RWPE1 (cell line): ENCODE results near the gene QRFPR.
A peak's percentile ranks its signal among the peaks of the same experiment; 100 is the strongest.

ENCODE experiments used
- CTCF ChIA-PET: fragments of 350-600 bp; sonication (Branson Sonifier 250); formaldehyde crosslinking; extraction: SDS; loops from one replicate; lab custom pipeline; 2021; lab: Yijun Ruan, JAX
- POLR2A ChIA-PET: fragments of 400-600 bp; formaldehyde crosslinking; extraction: SDS; loops from one replicate; lab custom pipeline; 2020; ENCODE audit warnings: antibody characterized with exemption; ENCODE audit not compliant: low non-redundant PET; lab: Yijun Ruan, JAX
- DNase-seq: peaks from one replicate; pipeline ENCODE4 v3.0.0; 2012; ENCODE audit warnings: low spot score
- H3K27ac ChIP-seq: fragments of 450-650 bp; 2 replicates; pipeline ENCODE4 v1.5.1; 2017
- TF ChIP-seq, protein P1 (sequence below): fragments of 450-650 bp; conservative IDR thresholded peaks from 2 replicates; pipeline ENCODE4 v1.5.1; 2017; ENCODE audit warnings: low read depth, mild to moderate bottlenecking

Gene QRFPR

DNA sequence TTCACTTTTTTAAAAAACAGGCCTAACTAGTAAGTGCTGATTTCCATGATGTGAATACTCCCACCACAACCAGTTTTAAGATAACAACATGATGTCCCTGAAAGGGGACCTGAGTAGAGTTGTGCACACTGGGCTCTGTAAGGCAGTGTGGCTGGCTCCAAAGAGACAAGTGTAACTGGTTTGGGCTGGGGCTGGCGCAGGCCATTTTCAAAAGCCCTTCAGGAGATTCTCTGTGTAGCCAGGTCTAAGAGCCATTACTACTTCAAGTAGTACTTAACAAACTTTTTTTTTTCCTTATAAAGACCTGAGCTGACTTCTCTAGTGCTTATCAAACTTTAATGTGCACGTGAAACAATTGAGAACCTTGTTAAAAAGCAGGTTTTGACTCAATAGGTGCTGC lies 4.3 kb downstream of the QRFPR start:
- TF ChIP-seq, protein P1, sequence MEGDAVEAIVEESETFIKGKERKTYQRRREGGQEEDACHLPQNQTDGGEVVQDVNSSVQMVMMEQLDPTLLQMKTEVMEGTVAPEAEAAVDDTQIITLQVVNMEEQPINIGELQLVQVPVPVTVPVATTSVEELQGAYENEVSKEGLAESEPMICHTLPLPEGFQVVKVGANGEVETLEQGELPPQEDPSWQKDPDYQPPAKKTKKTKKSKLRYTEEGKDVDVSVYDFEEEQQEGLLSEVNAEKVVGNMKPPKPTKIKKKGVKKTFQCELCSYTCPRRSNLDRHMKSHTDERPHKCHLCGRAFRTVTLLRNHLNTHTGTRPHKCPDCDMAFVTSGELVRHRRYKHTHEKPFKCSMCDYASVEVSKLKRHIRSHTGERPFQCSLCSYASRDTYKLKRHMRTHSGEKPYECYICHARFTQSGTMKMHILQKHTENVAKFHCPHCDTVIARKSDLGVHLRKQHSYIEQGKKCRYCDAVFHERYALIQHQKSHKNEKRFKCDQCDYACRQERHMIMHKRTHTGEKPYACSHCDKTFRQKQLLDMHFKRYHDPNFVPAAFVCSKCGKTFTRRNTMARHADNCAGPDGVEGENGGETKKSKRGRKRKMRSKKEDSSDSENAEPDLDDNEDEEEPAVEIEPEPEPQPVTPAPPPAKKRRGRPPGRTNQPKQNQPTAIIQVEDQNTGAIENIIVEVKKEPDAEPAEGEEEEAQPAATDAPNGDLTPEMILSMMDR: no peak
- ChIA-PET CTCF (no interaction called here), POLR2A (no interaction called here)

GRCh38 chr4:121376097-121376496 lies 4.7 kb downstream of the QRFPR start:
- CTCF ChIA-PET: interaction anchor here (0.6 kb wide), 1 partner anchor 1332 kb away, joined by 3 read pairs; no protein-coding TSS in a partner anchor
- TF ChIP-seq, protein P1: no peak
- DNase-seq: no peak
- POLR2A ChIA-PET: no interaction called here
- H3K27ac ChIP-seq: no peak overlapping the region

More for the DNA sequence above, 4.3 kb downstream of the QRFPR start:
- no peak for DNase-seq
- no peak overlapping the region for H3K27ac ChIP-seq

DNA sequence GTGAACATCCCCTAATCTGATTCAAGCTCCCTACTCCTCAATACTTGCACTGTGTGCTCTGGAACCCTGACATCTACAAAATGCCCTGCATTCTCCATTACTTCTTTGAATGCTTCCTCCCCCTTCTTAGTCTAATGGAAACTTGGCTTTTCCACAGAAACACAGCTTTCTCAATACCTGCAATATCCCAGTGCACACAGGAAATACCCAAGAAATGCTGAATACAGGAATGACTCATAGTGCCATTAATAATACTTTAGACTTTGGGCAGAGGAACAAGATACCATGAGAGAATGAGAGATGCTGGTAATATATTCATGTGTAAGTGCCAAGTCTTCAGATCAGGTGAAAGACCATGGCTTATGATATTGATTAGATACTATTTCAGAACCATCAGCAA lies 5.6 kb downstream of the QRFPR start:
- ChIA-PET POLR2A (no interaction called here), CTCF (no interaction called here)
- TF ChIP-seq, protein P1: no peak
- peak overlapping the region; percentile 64; the same call in 1 of the 2 replicates for H3K27ac ChIP-seq
- peak; percentile 54 for DNase-seq

DNA sequence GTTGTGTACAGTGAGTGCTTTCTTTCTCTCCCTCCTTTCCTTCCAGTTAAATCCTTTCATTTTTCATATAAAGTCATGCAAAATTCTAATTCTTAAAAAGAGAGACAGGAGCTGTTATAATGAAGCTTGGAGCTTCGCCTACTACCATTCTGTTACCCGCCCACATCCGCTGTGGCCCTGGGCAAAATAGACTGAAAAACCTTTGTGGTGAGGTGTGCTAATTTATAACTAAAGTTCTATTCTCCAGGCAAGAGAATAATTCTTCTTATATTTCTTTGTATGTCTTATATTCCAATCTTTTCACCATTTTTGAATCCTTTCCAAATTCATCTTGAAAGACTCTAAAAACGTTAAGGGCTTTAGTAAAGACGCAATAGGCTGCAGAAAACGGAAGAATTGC lies 7.0 kb downstream of the QRFPR start:
- DNase-seq: no peak
- ChIA-PET CTCF (interaction anchor here (0.6 kb wide), 1 partner anchor 336 kb away, joined by 3 read pairs; no protein-coding TSS in a partner anchor), POLR2A (no interaction called here)
- no peak overlapping the region for H3K27ac ChIP-seq
- TF ChIP-seq, protein P1: no peak

- ChIA-PET CTCF (interaction anchor here (0.5 to 1.8 kb wide), 20 partner anchors 9 to 1260 kb away, joined by 3 to 7 read pairs (median 3); partner anchors contain the start of gene QRFPR), POLR2A (no interaction called here)
- TF ChIP-seq, protein P1: peak; percentile 75
- DNase-seq: peak; percentile 26
- no peak overlapping the region for H3K27ac ChIP-seq
Measured at GRCh38 chr4:121370729-121371325, 10.0 kb downstream of the QRFPR start.

- no peak overlapping the region for H3K27ac ChIP-seq
- ChIA-PET POLR2A (no interaction called here), CTCF (no interaction called here)
- TF ChIP-seq, protein P1: no peak
- no peak for DNase-seq
Measured at GRCh38 chr4:121360495-121360894, 20.3 kb downstream of the QRFPR start.
